Measurements from ENCODE around the gene KIF5A.
"Not testable (repeated sequence)": the region's sequence is repeated elsewhere in the genome, so short reads cannot be mapped to it uniquely, and the experiment has no call there.

KIF5A gene

GRCh38 chr12:57552306-57552651, 2.4 kb downstream of the KIF5A start:
- H3K27me3 Mint-ChIP-seq: peaks cover 7% of the 10 kb centered on the region
- H3K9me3 Mint-ChIP-seq: no peaks in the 10 kb centered on the region
- DNase-seq: no peak
- no peak overlapping the region for H3K27ac Mint-ChIP-seq
- H3K4me1 Mint-ChIP-seq (ENCODE audit: low read depth): peaks cover 19% of the 10 kb centered on the region
- H3K4me3 Mint-ChIP-seq: no peak overlapping the region
- no peaks in the 10 kb centered on the region for H3K36me3 Mint-ChIP-seq (ENCODE audit: low read depth)

GRCh38 chr12:57552835-57553313, 3.0 kb downstream of the KIF5A start:
- peaks cover 14% of the 10 kb centered on the region for H3K4me1 Mint-ChIP-seq (ENCODE audit: low read depth)
- H3K4me3 Mint-ChIP-seq: no peak overlapping the region
- no peaks in the 10 kb centered on the region for H3K36me3 Mint-ChIP-seq (ENCODE audit: low read depth)
- H3K9me3 Mint-ChIP-seq: no peaks in the 10 kb centered on the region
- peaks cover 7% of the 10 kb centered on the region for H3K27me3 Mint-ChIP-seq
- DNase-seq: no peak
- no peak overlapping the region for H3K27ac Mint-ChIP-seq

- Mint-ChIP-seq H3K27ac (no peak overlapping the region), H3K9me3 (no peaks in the 10 kb centered on the region), H3K36me3 (ENCODE audit: low read depth) (no peaks in the 10 kb centered on the region), H3K27me3 (peaks cover 7% of the 10 kb centered on the region), H3K4me3 (no peak overlapping the region), H3K4me1 (ENCODE audit: low read depth) (peaks cover 13% of the 10 kb centered on the region)
- no peak for DNase-seq
Measured at GRCh38 chr12:57553343-57554202, 3.7 kb downstream of the KIF5A start.

- peaks cover 5% of the 10 kb centered on the region for H3K27me3 Mint-ChIP-seq
Measured at GRCh38 chr12:57554453-57554852, 4.6 kb downstream of the KIF5A start.

GRCh38 chr12:57554897-57555296, 5.1 kb downstream of the KIF5A start:
- H3K27me3 Mint-ChIP-seq: peaks cover 5% of the 10 kb centered on the region

More at GRCh38 chr12:57554453-57554852, 4.6 kb downstream of the KIF5A start:
- Mint-ChIP-seq H3K4me3 (no peak overlapping the region), H3K9me3 (no peaks in the 10 kb centered on the region), H3K4me1 (ENCODE audit: low read depth) (peaks cover 9% of the 10 kb centered on the region), H3K27ac (no peak overlapping the region), H3K36me3 (ENCODE audit: low read depth) (no peaks in the 10 kb centered on the region)
- no peak for DNase-seq

GRCh38 chr12:57558864-57559263, 9.0 kb downstream of the KIF5A start:
- Mint-ChIP-seq H3K36me3 (ENCODE audit: low read depth) (no peaks in the 10 kb centered on the region), H3K4me1 (ENCODE audit: low read depth) (no peaks in the 10 kb centered on the region), H3K27me3 (no peaks in the 10 kb centered on the region), H3K27ac (no peak overlapping the region), H3K4me3 (no peak overlapping the region), H3K9me3 (no peaks in the 10 kb centered on the region)
- no peak for DNase-seq

More at GRCh38 chr12:57554897-57555296, 5.1 kb downstream of the KIF5A start:
- no peaks in the 10 kb centered on the region for H3K36me3 Mint-ChIP-seq (ENCODE audit: low read depth)
- H3K4me3 Mint-ChIP-seq: no peak overlapping the region
- no peak overlapping the region for H3K27ac Mint-ChIP-seq
- H3K9me3 Mint-ChIP-seq: no peaks in the 10 kb centered on the region
- peaks cover 8% of the 10 kb centered on the region for H3K4me1 Mint-ChIP-seq (ENCODE audit: low read depth)
- DNase-seq: no peak

GRCh38 chr12:57560516-57560915, 10.7 kb downstream of the KIF5A start:
- H3K36me3 Mint-ChIP-seq (ENCODE audit: low read depth): no peaks in the 10 kb centered on the region
- DNase-seq: no peak
- no peaks in the 10 kb centered on the region for H3K4me1 Mint-ChIP-seq (ENCODE audit: low read depth)
- no peak overlapping the region for H3K4me3 Mint-ChIP-seq
- H3K27ac Mint-ChIP-seq: no peak overlapping the region
- H3K27me3 Mint-ChIP-seq: no peaks in the 10 kb centered on the region
- no peaks in the 10 kb centered on the region for H3K9me3 Mint-ChIP-seq

- not testable (repeated sequence) for H3K4me3 Mint-ChIP-seq; H3K4me1 Mint-ChIP-seq (ENCODE audit: low read depth); H3K27me3 Mint-ChIP-seq; H3K9me3 Mint-ChIP-seq; H3K36me3 Mint-ChIP-seq (ENCODE audit: low read depth); H3K27ac Mint-ChIP-seq; DNase-seq
Measured at GRCh38 chr12:57561117-57561516, 11.3 kb downstream of the KIF5A start.

GRCh38 chr12:57563358-57563757, 13.5 kb downstream of the KIF5A start:
- DNase-seq: no peak
- H3K27me3 Mint-ChIP-seq: no peaks in the 10 kb centered on the region
- no peaks in the 10 kb centered on the region for H3K36me3 Mint-ChIP-seq (ENCODE audit: low read depth)
- no peak overlapping the region for H3K27ac Mint-ChIP-seq
- H3K4me3 Mint-ChIP-seq: no peak overlapping the region
- H3K4me1 Mint-ChIP-seq (ENCODE audit: low read depth): no peaks in the 10 kb centered on the region
- H3K9me3 Mint-ChIP-seq: no peaks in the 10 kb centered on the region

- Mint-ChIP-seq H3K9me3 (no peaks in the 10 kb centered on the region), H3K27ac (no peak overlapping the region), H3K4me1 (ENCODE audit: low read depth) (no peaks in the 10 kb centered on the region), H3K4me3 (no peak overlapping the region), H3K36me3 (ENCODE audit: low read depth) (no peaks in the 10 kb centered on the region), H3K27me3 (no peaks in the 10 kb centered on the region)
- DNase-seq: no peak
Measured at GRCh38 chr12:57564178-57564740, 14.4 kb downstream of the KIF5A start.

- Mint-ChIP-seq H3K27ac (no peak overlapping the region), H3K9me3 (no peaks in the 10 kb centered on the region), H3K36me3 (ENCODE audit: low read depth) (no peaks in the 10 kb centered on the region), H3K27me3 (no peaks in the 10 kb centered on the region), H3K4me3 (no peak overlapping the region), H3K4me1 (ENCODE audit: low read depth) (no peaks in the 10 kb centered on the region)
- no peak for DNase-seq
Measured at GRCh38 chr12:57568838-57569237, 19.0 kb downstream of the KIF5A start.

- H3K9me3 Mint-ChIP-seq: no peaks in the 10 kb centered on the region
- H3K4me3 Mint-ChIP-seq: no peak overlapping the region
- DNase-seq: no peak
- H3K36me3 Mint-ChIP-seq (ENCODE audit: low read depth): no peaks in the 10 kb centered on the region
- no peak overlapping the region for H3K27ac Mint-ChIP-seq
- H3K4me1 Mint-ChIP-seq (ENCODE audit: low read depth): no peaks in the 10 kb centered on the region
- H3K27me3 Mint-ChIP-seq: no peaks in the 10 kb centered on the region
Measured at GRCh38 chr12:57569858-57570257, 20.0 kb downstream of the KIF5A start.

- H3K27ac Mint-ChIP-seq; H3K4me1 Mint-ChIP-seq (ENCODE audit: low read depth); H3K9me3 Mint-ChIP-seq; DNase-seq; H3K27me3 Mint-ChIP-seq; H3K36me3 Mint-ChIP-seq (ENCODE audit: low read depth); H3K4me3 Mint-ChIP-seq: not testable (repeated sequence)
Measured at GRCh38 chr12:57570438-57570837, 20.6 kb downstream of the KIF5A start.

- no peak for DNase-seq
- H3K36me3 Mint-ChIP-seq (ENCODE audit: low read depth): no peaks in the 10 kb centered on the region
- no peaks in the 10 kb centered on the region for H3K4me1 Mint-ChIP-seq (ENCODE audit: low read depth)
- no peaks in the 10 kb centered on the region for H3K9me3 Mint-ChIP-seq
- H3K27me3 Mint-ChIP-seq: no peaks in the 10 kb centered on the region
- H3K4me3 Mint-ChIP-seq: no peak overlapping the region
- H3K27ac Mint-ChIP-seq: no peak overlapping the region
Measured at GRCh38 chr12:57571926-57572762, 22.3 kb downstream of the KIF5A start.

- Mint-ChIP-seq H3K9me3 (no peaks in the 10 kb centered on the region), H3K27ac (no peak overlapping the region), H3K27me3 (no peaks in the 10 kb centered on the region), H3K4me3 (no peak overlapping the region), H3K36me3 (ENCODE audit: low read depth) (no peaks in the 10 kb centered on the region), H3K4me1 (ENCODE audit: low read depth) (no peaks in the 10 kb centered on the region)
- DNase-seq: no peak
Measured at GRCh38 chr12:57574795-57575194, 25.0 kb downstream of the KIF5A start.

Data from activated T-cell treated with anti-CD3 and anti-CD28 coated beads, Interleukin-2, amount 50 U/mL, for 24 hours (primary cell).